A549 (cell line): ENCODE results near the gene IGBP1. TPM values are rescaled to one million over a fixed set of nuclear protein-coding genes. Genes with fewer than 3 reads are reported as not detected.
A peak's percentile ranks its signal among the peaks of the same experiment; 100 is the strongest.

Source experiments
- ATAC-seq, 2 experiments: fragments of 200-7000 bp in 1 of 2; fragments of >200 bp in 1 of 2; cut with Nextera tagmentation in 1 of 2; cut with Tn5 transposase in 1 of 2; 3 replicates each; pipeline versions ENCODE4 v1.8.0 to v1.9.1; 2018 to 2020; ENCODE audit warnings: mild to moderate bottlenecking in 1 of 2, moderate library complexity in 1 of 2
- CTCF ChIA-PET: fragments of 300-600 bp; sonication (Branson Sonifier 250); formaldehyde crosslinking; extraction: SDS; loops from one replicate; lab custom pipeline; 2021; ENCODE audit warnings: antibody characterized with exemption, inconsistent platforms; lab: Yijun Ruan, JAX
- POLR2A ChIA-PET: fragments of 350-600 bp; formaldehyde crosslinking; extraction: SDS; loops from one replicate; lab custom pipeline; 2021; ENCODE audit warnings: antibody characterized with exemption, inconsistent platforms; lab: Yijun Ruan, JAX
- DNase-seq, 2 experiments: peaks; one replicate each; pipeline versions ENCODE4 v3.0.0 to v3.0.0-alpha.2; 2011 to 2016; ENCODE audit warnings: low read depth in 1 of 2, low spot score in 1 of 2
- FAIRE-seq: peaks from 2 replicates; lab custom pipeline; 2011; peaks lifted over from hg19 to GRCh38; lab: Jason Lieb, UNC
- H3K27ac ChIP-seq, 2 experiments: fragments of >200 bp; sonication (Bioruptor Twin); formaldehyde crosslinking; 3 replicates each; pipeline ENCODE4 v1.5.1; 2016 to 2017
- H3K4me1 ChIP-seq: fragments of >200 bp; sonication (Bioruptor Twin); formaldehyde crosslinking; 3 replicates; pipeline ENCODE4 v1.6.1; 2016
- H3K4me2 ChIP-seq: fragments of >200 bp; sonication (Bioruptor Twin); formaldehyde crosslinking; 3 replicates; pipeline ENCODE4 v1.6.1; 2016
- H3K4me3 ChIP-seq: fragments of >200 bp; sonication (Bioruptor Twin); formaldehyde crosslinking; 3 replicates; pipeline ENCODE4 v1.5.1; 2016
- H3K9me3 ChIP-seq: fragments of >200 bp; sonication (Bioruptor Twin); formaldehyde crosslinking; 3 replicates; pipeline ENCODE4 v1.6.1; 2016
- BCL3 ChIP-seq: fragments of >200 bp; sonication (Bioruptor Twin); formaldehyde crosslinking; IDR thresholded peaks from 3 replicates; pipeline ENCODE4 v1.6.1; 2016
- BHLHE40 ChIP-seq: IDR thresholded peaks from 2 replicates; pipeline ENCODE4 v1.6.1; 2012; ENCODE audit warnings: low read depth, low read length, inconsistent platforms
- CEBPB ChIP-seq, 2 experiments: fragments of >200 bp in 1 of 2; sonication (Bioruptor Twin) in 1 of 2; formaldehyde crosslinking in 1 of 2; IDR thresholded peaks; 2 replicates each; pipeline ENCODE4 v1.6.1; 2012 to 2016
- EHF ChIP-seq: fragments of 250-450 bp; sonication (Bioruptor Pico); IDR thresholded peaks from 2 replicates; pipeline ENCODE4 v1.5.0; 2020; ENCODE audit warnings: mild to moderate bottlenecking
- FOSL2 ChIP-seq, 2 experiments: fragments of 450-650 bp in 1 of 2; fragments of >200 bp in 1 of 2; sonication (Bioruptor Twin) in 1 of 2; formaldehyde crosslinking; IDR thresholded peaks; 2 replicates each; pipeline versions ENCODE4 v1.5.0 to v1.6.1; 2016 to 2020; ENCODE audit warnings: mild to moderate bottlenecking in 1 of 2, moderate library complexity in 1 of 2
- HOXB13 ChIP-seq: fragments of 250-450 bp; sonication (Bioruptor Pico); IDR thresholded peaks from 2 replicates; pipeline ENCODE4 v1.5.0; 2020; ENCODE audit warnings: low read depth, mild to moderate bottlenecking, moderate library complexity
- HOXB5 ChIP-seq: fragments of 250-450 bp; sonication (Bioruptor Pico); IDR thresholded peaks from 2 replicates; pipeline ENCODE4 v1.5.0; 2020; ENCODE audit warnings: mild to moderate bottlenecking, moderate library complexity
- JUNB ChIP-seq: fragments of >200 bp; sonication (Bioruptor Twin); formaldehyde crosslinking; IDR thresholded peaks from 2 replicates; pipeline ENCODE4 v1.6.1; 2016
- MAFK ChIP-seq: fragments of 450-650 bp; IDR thresholded peaks from 2 replicates; pipeline ENCODE4 v1.6.1; 2014; ENCODE audit not compliant: partially characterized antibody
- RAD21 ChIP-seq, 2 experiments: fragments of >200 bp in 1 of 2; sonication (Bioruptor Twin) in 1 of 2; formaldehyde crosslinking in 1 of 2; IDR thresholded peaks in 1 of 2; conservative IDR thresholded peaks in 1 of 2; 2 replicates in 1 of 2; 3 replicates in 1 of 2; pipeline ENCODE4 v1.6.1; 2012 to 2018; ENCODE audit warnings: inconsistent platforms in 1 of 2
- RARB ChIP-seq: fragments of 250-450 bp; sonication (Bioruptor Pico); IDR thresholded peaks from 2 replicates; pipeline ENCODE4 v1.8.0; 2021; ENCODE audit warnings: mild to moderate bottlenecking, moderate library complexity
- RFX5 ChIP-seq: fragments of 450-650 bp; IDR thresholded peaks from 2 replicates; pipeline ENCODE4 v1.7.1; 2014; ENCODE audit warnings: antibody characterized with exemption, mild to moderate bottlenecking, moderate library complexity
- SREBF2 ChIP-seq: fragments of 450-650 bp; IDR thresholded peaks from 2 replicates; pipeline ENCODE4 v1.6.1; 2014; ENCODE audit warnings: mild to moderate bottlenecking, moderate library complexity
- WGBS: methylation state at CpG from one replicate; pipeline ENCODE4 v1.1.6; 2017; ENCODE audit errors: missing lambda C conversion rate; 5-methylcytosine and 5-hydroxymethylcytosine counted together
- polyA plus RNA-seq, 4 experiments: library from polyadenylated mRNA; depleted of rRNA in 3 of 4; stranded (reverse); fragments of >200 nt; fragmentation: RNase III in 1 of 4; extraction: RNeasy Plus Mini Kit Qiagen cat#74134 plus additional on column Dnase treatment in 1 of 4; gene quantifications; 2 replicates in 3 of 4; 3 replicates in 1 of 4; pipeline ENCODE4 v1.2.3, GENCODE V29; 2011 to 2017
- TF ChIP-seq, protein P1 (sequence below): fragments of >200 bp; sonication (Bioruptor Twin); formaldehyde crosslinking; IDR thresholded peaks from 2 replicates; pipeline ENCODE4 v1.6.1; 2016
- TF ChIP-seq, protein P2 (sequence below): IDR thresholded peaks from 2 replicates; pipeline ENCODE4 v1.6.1; 2012
- TF ChIP-seq, protein P3 (sequence below): fragments of 200-600 bp; sonication (generic); IDR thresholded peaks from 2 replicates; pipeline ENCODE4 v1.6.1; 2016; ENCODE audit warnings: antibody characterized with exemption, mild to moderate bottlenecking, moderate library complexity

IGBP1 gene
- polyA plus RNA-seq, 2 of the 4 experiments (the other 2 are of a cell fraction) = 54.0 to 106 TPM

DNA sequence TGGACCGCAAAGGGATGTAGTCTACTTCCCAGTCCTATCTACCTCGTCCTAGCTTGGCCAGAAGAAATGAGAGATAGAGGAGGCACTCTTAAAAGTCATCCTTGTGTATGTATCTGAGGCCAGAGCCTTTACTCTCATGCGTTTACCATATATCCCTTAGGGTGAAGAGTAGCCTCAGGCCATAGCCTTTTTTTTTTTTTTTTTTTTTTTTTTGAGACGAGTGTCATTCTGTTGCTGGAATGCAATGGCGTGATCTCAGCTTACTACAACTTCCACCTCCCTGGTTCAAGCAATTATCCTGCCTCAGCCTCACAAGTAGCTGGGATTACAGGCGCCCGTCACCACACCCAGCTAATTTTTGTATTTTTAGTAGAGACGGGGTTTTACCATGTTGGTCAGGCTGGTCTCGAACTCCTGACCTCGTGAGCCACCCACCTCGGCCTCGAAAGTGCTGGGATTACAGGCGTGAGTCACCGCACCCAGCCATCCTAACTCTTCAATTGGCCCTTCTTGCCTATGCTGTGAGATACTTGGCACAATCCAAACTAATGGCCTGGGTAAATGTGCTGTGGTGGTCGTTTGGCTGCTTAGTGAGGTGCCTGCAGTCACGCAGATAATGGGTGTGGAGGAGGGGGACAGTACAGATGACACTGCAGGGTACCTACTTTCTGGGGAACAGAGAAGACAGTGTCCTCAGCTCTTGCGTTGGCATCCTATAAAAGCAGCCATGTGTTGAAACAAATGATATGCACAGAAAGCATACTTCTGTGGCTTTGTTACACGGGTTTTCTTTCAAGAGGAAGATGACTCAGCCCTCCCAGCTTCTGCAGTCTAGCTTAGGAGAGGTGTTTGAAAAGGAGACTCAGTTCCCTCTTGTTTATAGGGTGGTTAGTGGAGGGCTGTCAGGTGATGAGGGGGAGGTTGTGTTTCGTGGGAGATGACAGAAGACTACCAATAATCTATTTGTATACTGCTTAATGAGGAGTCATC lies 33.6 kb downstream of the IGBP1 start:
- peak; percentile 28 for FAIRE-seq
- H3K4me1 ChIP-seq = peaks cover 34% of the 10 kb centered on the region
- no peak overlapping the region for H3K4me3 ChIP-seq
- TF ChIP-seq CEBPB (IDR thresholded peaks at IDR 0.05) (no peak), JUNB (no peak), RFX5 (no peak), RAD21 (conservative IDR thresholded peaks at IDR 0.05 in 1 of 2, IDR thresholded peaks at IDR 0.05 in 1 of 2) (no peak), HOXB5 (CRISPR knock-in tag) (no peak), BCL3 (no peak), RARB (CRISPR knock-in tag) (no peak), HOXB13 (CRISPR knock-in tag) (no peak), SREBF2 (no peak), EHF (CRISPR knock-in tag) (no peak), MAFK (no peak), BHLHE40 (no peak)
- TF ChIP-seq, protein P1, sequence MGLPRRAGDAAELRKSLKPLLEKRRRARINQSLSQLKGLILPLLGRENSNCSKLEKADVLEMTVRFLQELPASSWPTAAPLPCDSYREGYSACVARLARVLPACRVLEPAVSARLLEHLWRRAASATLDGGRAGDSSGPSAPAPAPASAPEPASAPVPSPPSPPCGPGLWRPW = no peak
- TF ChIP-seq, protein P2, sequence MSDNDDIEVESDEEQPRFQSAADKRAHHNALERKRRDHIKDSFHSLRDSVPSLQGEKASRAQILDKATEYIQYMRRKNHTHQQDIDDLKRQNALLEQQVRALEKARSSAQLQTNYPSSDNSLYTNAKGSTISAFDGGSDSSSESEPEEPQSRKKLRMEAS = no peak; the same call in 1 of the 2 replicates
- TF ChIP-seq, protein P3, sequence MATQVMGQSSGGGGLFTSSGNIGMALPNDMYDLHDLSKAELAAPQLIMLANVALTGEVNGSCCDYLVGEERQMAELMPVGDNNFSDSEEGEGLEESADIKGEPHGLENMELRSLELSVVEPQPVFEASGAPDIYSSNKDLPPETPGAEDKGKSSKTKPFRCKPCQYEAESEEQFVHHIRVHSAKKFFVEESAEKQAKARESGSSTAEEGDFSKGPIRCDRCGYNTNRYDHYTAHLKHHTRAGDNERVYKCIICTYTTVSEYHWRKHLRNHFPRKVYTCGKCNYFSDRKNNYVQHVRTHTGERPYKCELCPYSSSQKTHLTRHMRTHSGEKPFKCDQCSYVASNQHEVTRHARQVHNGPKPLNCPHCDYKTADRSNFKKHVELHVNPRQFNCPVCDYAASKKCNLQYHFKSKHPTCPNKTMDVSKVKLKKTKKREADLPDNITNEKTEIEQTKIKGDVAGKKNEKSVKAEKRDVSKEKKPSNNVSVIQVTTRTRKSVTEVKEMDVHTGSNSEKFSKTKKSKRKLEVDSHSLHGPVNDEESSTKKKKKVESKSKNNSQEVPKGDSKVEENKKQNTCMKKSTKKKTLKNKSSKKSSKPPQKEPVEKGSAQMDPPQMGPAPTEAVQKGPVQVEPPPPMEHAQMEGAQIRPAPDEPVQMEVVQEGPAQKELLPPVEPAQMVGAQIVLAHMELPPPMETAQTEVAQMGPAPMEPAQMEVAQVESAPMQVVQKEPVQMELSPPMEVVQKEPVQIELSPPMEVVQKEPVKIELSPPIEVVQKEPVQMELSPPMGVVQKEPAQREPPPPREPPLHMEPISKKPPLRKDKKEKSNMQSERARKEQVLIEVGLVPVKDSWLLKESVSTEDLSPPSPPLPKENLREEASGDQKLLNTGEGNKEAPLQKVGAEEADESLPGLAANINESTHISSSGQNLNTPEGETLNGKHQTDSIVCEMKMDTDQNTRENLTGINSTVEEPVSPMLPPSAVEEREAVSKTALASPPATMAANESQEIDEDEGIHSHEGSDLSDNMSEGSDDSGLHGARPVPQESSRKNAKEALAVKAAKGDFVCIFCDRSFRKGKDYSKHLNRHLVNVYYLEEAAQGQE = no peak
- peak; percentile 28 to 44; a peak in 3 of 6 replicates for ATAC-seq
- H3K9me3 ChIP-seq = no peaks in the 10 kb centered on the region
- ChIA-PET CTCF (interaction anchor here (0.6 to 5.1 kb wide), 4 partner anchors 9 to 54 kb away, joined by 3 to 24 read pairs (median 3); partner anchors contain the start of gene IGBP1), POLR2A (interaction anchor here (0.6 to 3.1 kb wide), 3 partner anchors 28 to 1199 kb away, joined by 3 to 38 read pairs (median 4); partner anchors contain the start of genes IGBP1 and TAF1)
- 71% methylated on average over 19 of the region's 19 CpGs for WGBS
- DNase-seq = peak; percentile 12
- peak overlapping the region; percentile 77 to 84 for H3K27ac ChIP-seq
- H3K4me2 ChIP-seq = peak overlapping the region; percentile 91

DNA sequence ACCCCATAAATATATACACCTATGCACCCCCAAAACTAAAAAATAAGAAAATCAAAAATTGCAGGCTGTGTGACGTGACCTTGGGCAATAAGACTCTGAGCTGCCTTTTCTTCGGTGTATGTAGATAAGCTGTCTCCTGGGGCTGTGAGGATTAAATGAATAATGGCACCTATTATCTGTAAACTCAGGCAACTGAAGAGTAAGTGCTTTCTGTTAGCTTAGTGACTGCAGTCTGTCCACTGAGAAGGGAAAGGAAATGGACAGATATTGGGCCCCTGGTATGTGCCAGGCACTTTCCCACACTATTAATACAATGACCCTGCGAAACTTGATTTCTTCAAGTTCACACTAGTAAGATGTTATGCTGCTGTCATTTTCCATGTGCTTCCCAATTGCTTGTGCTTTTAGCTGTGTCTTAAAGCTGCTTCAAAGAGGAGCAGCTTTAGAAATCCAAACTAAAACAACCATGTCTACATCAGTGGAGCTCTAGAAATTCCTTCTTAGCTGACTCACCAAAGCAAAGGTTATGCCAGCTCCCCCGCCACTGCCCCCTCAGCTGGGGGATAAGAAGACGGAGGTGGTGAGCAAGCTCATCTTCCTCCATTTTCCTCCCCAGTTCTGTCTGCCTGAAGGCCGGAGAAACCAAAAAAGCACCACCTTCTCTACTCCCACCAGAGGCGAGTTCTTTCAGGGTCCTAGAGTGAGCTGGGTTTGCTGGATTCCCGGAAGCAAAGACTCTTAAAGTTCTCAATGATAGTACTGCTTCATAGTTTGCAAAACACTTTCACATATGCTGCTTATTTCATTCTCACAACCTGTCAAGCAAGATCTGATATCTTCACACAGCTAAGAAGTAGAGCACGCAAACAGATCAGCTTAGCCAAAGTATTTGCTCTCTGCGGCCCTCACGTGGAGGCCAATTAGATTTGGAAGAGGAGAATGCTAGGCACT lies 35.3 kb downstream of the IGBP1 start:
- Histone ChIP-seq H3K9me3 (no peaks in the 10 kb centered on the region), H3K4me1 (peaks cover 38% of the 10 kb centered on the region), H3K27ac (peak overlapping the region; percentile 77 to 84), H3K4me2 (peak overlapping the region; percentile 91), H3K4me3 (no peak overlapping the region; the same call in 2 of the 3 replicates)
- ChIA-PET POLR2A (interaction anchor here (0.6 to 3.1 kb wide), 4 partner anchors 34 to 1198 kb away, joined by 3 to 38 read pairs (median 4); partner anchors contain the start of genes IGBP1, KIF4A, PDZD11 and TAF1), CTCF (interaction anchor here (0.7 to 5.1 kb wide), 7 partner anchors 14 to 89 kb away, joined by 3 to 24 read pairs (median 3); partner anchors contain the start of gene IGBP1)
- DNase-seq (peak; percentile 53 to 62), FAIRE-seq (peak; percentile 70), ATAC-seq (peak; percentile 82 to 84)
- 30% methylated on average over 11 of the region's 11 CpGs for WGBS
- no peak for TF ChIP-seq FOSL2 (IDR thresholded peaks at IDR 0.05)
- TF ChIP-seq FOSL2 (CRISPR knock-in tag; IDR thresholded peaks at IDR 0.05) = peak; percentile 32; the same call in 1 of the 2 replicates
- TF ChIP-seq, protein P2 = 0 out of 2 replicates have a peak, but pooled peaks have one; percentile 12
- no peak for TF ChIP-seq RFX5
